ENCODE results near the gene HIVEP3.

DNA sequence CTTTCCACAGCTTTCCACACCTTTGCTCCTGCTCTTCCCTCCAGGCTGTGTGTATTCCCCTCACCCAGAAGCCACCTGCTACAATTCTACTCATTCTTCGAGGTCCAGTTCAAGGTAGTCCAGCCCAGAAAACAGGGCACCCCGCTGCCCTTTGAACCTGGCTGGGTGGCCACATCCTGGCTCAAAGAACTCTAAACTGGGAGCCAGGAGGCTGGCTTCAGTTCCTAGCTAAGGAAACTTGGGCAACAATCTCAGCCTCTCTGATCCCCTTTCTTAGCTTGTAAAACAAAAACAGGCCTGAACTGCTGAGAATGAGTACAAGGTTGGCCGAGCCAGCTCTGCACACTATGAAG lies 438.9 kb downstream of the HIVEP3 start:
- TF ChIP-seq CTCF (IDR thresholded peaks at IDR 0.05; ENCODE audit: borderline replicate concordance, extremely low read depth, low read length, poor library complexity, severe bottlenecking) (no peak), EZH2 (IDR thresholded peaks at IDR 0.05; ENCODE audit: borderline replicate concordance, low read depth, low read length, severe bottlenecking) (no peak)

All from DND-41 (cell line).